ENCODE results near the gene CALCR.
"Not testable (repeated sequence)": the region's sequence is repeated elsewhere in the genome, so short reads cannot be mapped to it uniquely, and the experiment has no call there.

Gene CALCR

GRCh38 chr7:93585694-93586478, 11.4 kb upstream of the CALCR start:
- not testable (repeated sequence) for DNase-seq (ENCODE audit: low read depth, low spot score); H3K4me3 ChIP-seq; H3K9ac ChIP-seq (ENCODE audit: insufficient read length); H3K36me3 ChIP-seq (ENCODE audit: insufficient read depth, low read length); H3K9me3 ChIP-seq (ENCODE audit: low read depth, low read length); H3K27ac ChIP-seq

GRCh38 chr7:93579431-93579830, 4.9 kb upstream of the CALCR start:
- Histone ChIP-seq H3K27ac (no peak overlapping the region), H3K9me3 (ENCODE audit: low read depth, low read length) (no peaks in the 10 kb centered on the region), H3K9ac (ENCODE audit: insufficient read length) (no peak overlapping the region), H3K36me3 (ENCODE audit: insufficient read depth, low read length) (no peaks in the 10 kb centered on the region), H3K4me3 (no peak overlapping the region)
- TF ChIP-seq POLR2AphosphoS5 (IDR thresholded peaks at IDR 0.05; ENCODE audit: borderline replicate concordance, low read depth, low read length) (no peak), EZH2 (IDR thresholded peaks at IDR 0.05) (no peak), FOXP2 (optimal IDR thresholded peaks at IDR 0.05; ENCODE audit: control extremely low read depth, extremely low read length, insufficient read depth) (no peak)
- no peak for DNase-seq (ENCODE audit: low read depth, low spot score)

GRCh38 chr7:93578762-93579161, 4.2 kb upstream of the CALCR start:
- Histone ChIP-seq H3K27ac (no peak overlapping the region), H3K9me3 (ENCODE audit: low read depth, low read length) (no peaks in the 10 kb centered on the region), H3K4me3 (no peak overlapping the region), H3K36me3 (ENCODE audit: insufficient read depth, low read length) (no peaks in the 10 kb centered on the region), H3K9ac (ENCODE audit: insufficient read length) (no peak overlapping the region)
- no peak for DNase-seq (ENCODE audit: low read depth, low spot score)
- TF ChIP-seq POLR2AphosphoS5 (IDR thresholded peaks at IDR 0.05; ENCODE audit: borderline replicate concordance, low read depth, low read length) (no peak), FOXP2 (optimal IDR thresholded peaks at IDR 0.05; ENCODE audit: control extremely low read depth, extremely low read length, insufficient read depth) (no peak), EZH2 (IDR thresholded peaks at IDR 0.05) (no peak)

GRCh38 chr7:93575555-93576399, 1.3 kb upstream of the CALCR start:
- Histone ChIP-seq H3K9ac (ENCODE audit: insufficient read length) (no peak overlapping the region), H3K36me3 (ENCODE audit: insufficient read depth, low read length) (no peaks in the 10 kb centered on the region), H3K27ac (no peak overlapping the region), H3K4me3 (peak overlapping the region; percentile 76), H3K9me3 (ENCODE audit: low read depth, low read length) (no peaks in the 10 kb centered on the region)
- TF ChIP-seq EZH2 (IDR thresholded peaks at IDR 0.05) (no peak), POLR2AphosphoS5 (IDR thresholded peaks at IDR 0.05; ENCODE audit: borderline replicate concordance, low read depth, low read length) (no peak), FOXP2 (optimal IDR thresholded peaks at IDR 0.05; ENCODE audit: control extremely low read depth, extremely low read length, insufficient read depth) (no peak)
- DNase-seq (ENCODE audit: low read depth, low spot score) = no peak

GRCh38 chr7:93574269-93574645, 267 bp downstream of the CALCR start:
- Histone ChIP-seq H3K27ac (no peak overlapping the region), H3K36me3 (ENCODE audit: insufficient read depth, low read length) (no peaks in the 10 kb centered on the region), H3K9ac (ENCODE audit: insufficient read length) (no peak overlapping the region), H3K4me3 (peak overlapping the region; percentile 76), H3K9me3 (ENCODE audit: low read depth, low read length) (no peaks in the 10 kb centered on the region)
- TF ChIP-seq EZH2 (IDR thresholded peaks at IDR 0.05) = no peak
- no peak for TF ChIP-seq FOXP2 (optimal IDR thresholded peaks at IDR 0.05; ENCODE audit: control extremely low read depth, extremely low read length, insufficient read depth)
- no peak for TF ChIP-seq POLR2AphosphoS5 (IDR thresholded peaks at IDR 0.05; ENCODE audit: borderline replicate concordance, low read depth, low read length)
- no peak for DNase-seq (ENCODE audit: low read depth, low spot score)

- Histone ChIP-seq H3K4me3 (no peak overlapping the region), H3K9me3 (ENCODE audit: low read depth, low read length) (no peaks in the 10 kb centered on the region), H3K27ac (no peak overlapping the region), H3K9ac (ENCODE audit: insufficient read length) (no peak overlapping the region), H3K36me3 (ENCODE audit: insufficient read depth, low read length) (no peaks in the 10 kb centered on the region)
- TF ChIP-seq FOXP2 (optimal IDR thresholded peaks at IDR 0.05; ENCODE audit: control extremely low read depth, extremely low read length, insufficient read depth) = no peak
- no peak for TF ChIP-seq EZH2 (IDR thresholded peaks at IDR 0.05)
- TF ChIP-seq POLR2AphosphoS5 (IDR thresholded peaks at IDR 0.05; ENCODE audit: borderline replicate concordance, low read depth, low read length) = no peak
- DNase-seq (ENCODE audit: low read depth, low spot score) = no peak
Observed at GRCh38 chr7:93569189-93569588, 5.3 kb downstream of the CALCR start.

- no peaks in the 10 kb centered on the region for H3K36me3 ChIP-seq (ENCODE audit: insufficient read depth, low read length)
- H3K9ac ChIP-seq (ENCODE audit: insufficient read length) = no peak overlapping the region
- H3K4me3 ChIP-seq = no peak overlapping the region
- H3K9me3 ChIP-seq (ENCODE audit: low read depth, low read length) = no peaks in the 10 kb centered on the region
- TF ChIP-seq EZH2 (IDR thresholded peaks at IDR 0.05) = no peak
- H3K27ac ChIP-seq = no peak overlapping the region
- DNase-seq (ENCODE audit: low read depth, low spot score) = no peak
Observed at GRCh38 chr7:93566876-93567275, 7.6 kb downstream of the CALCR start.

GRCh38 chr7:93563584-93563983, 10.9 kb downstream of the CALCR start:
- Histone ChIP-seq H3K27ac (no peak overlapping the region), H3K36me3 (ENCODE audit: insufficient read depth, low read length) (no peaks in the 10 kb centered on the region), H3K9ac (ENCODE audit: insufficient read length) (no peak overlapping the region), H3K4me3 (no peak overlapping the region), H3K9me3 (ENCODE audit: low read depth, low read length) (no peaks in the 10 kb centered on the region)
- TF ChIP-seq EZH2 (IDR thresholded peaks at IDR 0.05) = no peak
- TF ChIP-seq FOXP2 (optimal IDR thresholded peaks at IDR 0.05; ENCODE audit: control extremely low read depth, extremely low read length, insufficient read depth) = no peak
- TF ChIP-seq POLR2AphosphoS5 (IDR thresholded peaks at IDR 0.05; ENCODE audit: borderline replicate concordance, low read depth, low read length) = no peak
- DNase-seq (ENCODE audit: low read depth, low spot score) = no peak

Measured in SK-N-MC (cell line).